HEK293 (cell line): ENCODE measurements around the gene TMEM9B.

Source experiments
- ZBTB26 ChIP-seq: fragments of 450-650 bp; formaldehyde crosslinking; optimal IDR thresholded peaks from 2 replicates; pipeline ENCODE3; 2016; ENCODE audit warnings: missing biosample characterization, mild to moderate bottlenecking, missing genetic modification characterization
- TF ChIP-seq, protein P1 (sequence below): fragments of 450-650 bp; formaldehyde crosslinking; IDR thresholded peaks from 2 replicates; pipeline ENCODE4 v1.5.1; 2016; ENCODE audit warnings: missing biosample characterization, missing genetic modification characterization, low read depth
- TF ChIP-seq, protein P2 (sequence below): fragments of 450-650 bp; formaldehyde crosslinking; IDR thresholded peaks from 2 replicates; pipeline ENCODE4 v1.5.1; 2016; ENCODE audit warnings: missing biosample characterization, missing genetic modification characterization

DNA sequence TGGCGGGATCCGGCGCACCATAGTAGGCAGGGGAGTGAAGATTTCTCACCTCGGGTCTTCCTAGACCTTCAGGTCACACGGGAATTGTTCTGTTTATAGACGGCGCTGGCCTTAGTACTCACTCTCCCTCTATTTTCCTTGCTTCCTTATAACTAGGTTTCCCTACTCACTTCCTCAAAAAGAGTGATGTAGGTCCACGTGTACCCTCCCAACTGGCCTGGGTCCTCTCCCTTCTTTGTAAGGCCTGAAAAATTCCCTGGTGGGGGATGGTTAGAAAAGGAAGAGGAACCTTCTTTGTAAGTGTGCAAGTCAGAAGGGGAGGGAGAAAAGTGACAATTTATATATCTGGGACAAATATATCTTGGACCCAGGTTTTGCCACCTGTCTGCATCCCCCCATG, 2.9 kb upstream of the TMEM9B start:
- TF ChIP-seq, protein P1, sequence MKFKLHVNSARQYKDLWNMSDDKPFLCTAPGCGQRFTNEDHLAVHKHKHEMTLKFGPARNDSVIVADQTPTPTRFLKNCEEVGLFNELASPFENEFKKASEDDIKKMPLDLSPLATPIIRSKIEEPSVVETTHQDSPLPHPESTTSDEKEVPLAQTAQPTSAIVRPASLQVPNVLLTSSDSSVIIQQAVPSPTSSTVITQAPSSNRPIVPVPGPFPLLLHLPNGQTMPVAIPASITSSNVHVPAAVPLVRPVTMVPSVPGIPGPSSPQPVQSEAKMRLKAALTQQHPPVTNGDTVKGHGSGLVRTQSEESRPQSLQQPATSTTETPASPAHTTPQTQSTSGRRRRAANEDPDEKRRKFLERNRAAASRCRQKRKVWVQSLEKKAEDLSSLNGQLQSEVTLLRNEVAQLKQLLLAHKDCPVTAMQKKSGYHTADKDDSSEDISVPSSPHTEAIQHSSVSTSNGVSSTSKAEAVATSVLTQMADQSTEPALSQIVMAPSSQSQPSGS (tag by site-specific recombination): no peak
- TF ChIP-seq, protein P2, sequence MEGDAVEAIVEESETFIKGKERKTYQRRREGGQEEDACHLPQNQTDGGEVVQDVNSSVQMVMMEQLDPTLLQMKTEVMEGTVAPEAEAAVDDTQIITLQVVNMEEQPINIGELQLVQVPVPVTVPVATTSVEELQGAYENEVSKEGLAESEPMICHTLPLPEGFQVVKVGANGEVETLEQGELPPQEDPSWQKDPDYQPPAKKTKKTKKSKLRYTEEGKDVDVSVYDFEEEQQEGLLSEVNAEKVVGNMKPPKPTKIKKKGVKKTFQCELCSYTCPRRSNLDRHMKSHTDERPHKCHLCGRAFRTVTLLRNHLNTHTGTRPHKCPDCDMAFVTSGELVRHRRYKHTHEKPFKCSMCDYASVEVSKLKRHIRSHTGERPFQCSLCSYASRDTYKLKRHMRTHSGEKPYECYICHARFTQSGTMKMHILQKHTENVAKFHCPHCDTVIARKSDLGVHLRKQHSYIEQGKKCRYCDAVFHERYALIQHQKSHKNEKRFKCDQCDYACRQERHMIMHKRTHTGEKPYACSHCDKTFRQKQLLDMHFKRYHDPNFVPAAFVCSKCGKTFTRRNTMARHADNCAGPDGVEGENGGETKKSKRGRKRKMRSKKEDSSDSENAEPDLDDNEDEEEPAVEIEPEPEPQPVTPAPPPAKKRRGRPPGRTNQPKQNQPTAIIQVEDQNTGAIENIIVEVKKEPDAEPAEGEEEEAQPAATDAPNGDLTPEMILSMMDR (tag by site-specific recombination): no peak
- TF ChIP-seq ZBTB26: no peak
